ENCODE measurements around the gene ASAP2.

The ASAP2 gene

GRCh38 chr2:9238591-9239326 lies 32.1 kb downstream of the ASAP2 start:
- Histone ChIP-seq H3K79me2 (ENCODE audit: insufficient read depth, low read length) (no peaks in the 10 kb centered on the region), H3K4me3 (ENCODE audit: low read depth, low read length, poor library complexity, severe bottlenecking) (no peak overlapping the region), H3K9me3 (ENCODE audit: low read length) (no peaks in the 10 kb centered on the region), H3K27ac (ENCODE audit: low read depth, low read length, poor library complexity, severe bottlenecking) (no peak overlapping the region), H3K27me3 (ENCODE audit: insufficient read depth, low read length) (0 out of 2 replicates have a peak, but pooled peaks cover 4% of the 10 kb centered on the region), H4K20me1 (ENCODE audit: insufficient read depth, low read length) (no peaks in the 10 kb centered on the region), H3F3A (ENCODE audit: insufficient read depth, low read length) (no peaks in the 10 kb centered on the region), H3K9ac (ENCODE audit: low read length) (no peak overlapping the region), H2AFZ (ENCODE audit: low read length) (no peak overlapping the region), H3K36me3 (ENCODE audit: insufficient read depth, low read length) (no peaks in the 10 kb centered on the region), H3K4me2 (ENCODE audit: low read length) (no peak overlapping the region), H3K4me1 (ENCODE audit: insufficient read depth, low read length, severe bottlenecking) (no peaks in the 10 kb centered on the region), H3K9me2 (ENCODE audit: low read depth, low read length) (no peaks in the 10 kb centered on the region)
- TF ChIP-seq, protein P1, sequence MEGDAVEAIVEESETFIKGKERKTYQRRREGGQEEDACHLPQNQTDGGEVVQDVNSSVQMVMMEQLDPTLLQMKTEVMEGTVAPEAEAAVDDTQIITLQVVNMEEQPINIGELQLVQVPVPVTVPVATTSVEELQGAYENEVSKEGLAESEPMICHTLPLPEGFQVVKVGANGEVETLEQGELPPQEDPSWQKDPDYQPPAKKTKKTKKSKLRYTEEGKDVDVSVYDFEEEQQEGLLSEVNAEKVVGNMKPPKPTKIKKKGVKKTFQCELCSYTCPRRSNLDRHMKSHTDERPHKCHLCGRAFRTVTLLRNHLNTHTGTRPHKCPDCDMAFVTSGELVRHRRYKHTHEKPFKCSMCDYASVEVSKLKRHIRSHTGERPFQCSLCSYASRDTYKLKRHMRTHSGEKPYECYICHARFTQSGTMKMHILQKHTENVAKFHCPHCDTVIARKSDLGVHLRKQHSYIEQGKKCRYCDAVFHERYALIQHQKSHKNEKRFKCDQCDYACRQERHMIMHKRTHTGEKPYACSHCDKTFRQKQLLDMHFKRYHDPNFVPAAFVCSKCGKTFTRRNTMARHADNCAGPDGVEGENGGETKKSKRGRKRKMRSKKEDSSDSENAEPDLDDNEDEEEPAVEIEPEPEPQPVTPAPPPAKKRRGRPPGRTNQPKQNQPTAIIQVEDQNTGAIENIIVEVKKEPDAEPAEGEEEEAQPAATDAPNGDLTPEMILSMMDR (IDR thresholded peaks at IDR 0.05; ENCODE audit: low read length) = no peak
- no peak for TF ChIP-seq EZH2 (IDR thresholded peaks at IDR 0.05; ENCODE audit: borderline replicate concordance, low read length)

DNA sequence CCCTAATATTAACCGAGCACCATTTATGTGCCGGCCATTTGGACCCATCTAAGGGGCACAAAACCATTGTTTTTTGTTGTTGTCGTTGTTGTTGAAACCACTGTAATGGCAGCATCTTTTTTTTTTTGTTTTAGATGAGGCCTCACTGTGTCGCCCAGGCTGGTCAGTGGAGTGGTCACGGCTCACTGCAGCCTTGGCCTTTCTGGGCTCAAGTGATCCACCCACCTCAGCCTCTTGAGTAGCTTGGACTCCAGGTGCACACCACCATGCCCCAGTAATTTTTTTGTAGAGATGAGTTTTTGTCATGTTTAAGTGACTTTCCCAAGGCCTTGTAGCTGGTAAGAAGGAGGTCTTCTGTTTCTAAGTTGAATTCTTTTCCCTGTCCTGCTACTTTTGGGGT lies 33.0 kb downstream of the ASAP2 start:
- no peaks in the 10 kb centered on the region for H3K9me2 ChIP-seq (ENCODE audit: low read depth, low read length)
- no peak overlapping the region for H3K4me2 ChIP-seq (ENCODE audit: low read length)
- no peaks in the 10 kb centered on the region for H3K4me1 ChIP-seq (ENCODE audit: insufficient read depth, low read length, severe bottlenecking)
- H3F3A ChIP-seq (ENCODE audit: insufficient read depth, low read length) = no peaks in the 10 kb centered on the region
- no peak overlapping the region for H3K4me3 ChIP-seq (ENCODE audit: low read depth, low read length, poor library complexity, severe bottlenecking)
- H3K27ac ChIP-seq (ENCODE audit: low read depth, low read length, poor library complexity, severe bottlenecking) = no peak overlapping the region
- H4K20me1 ChIP-seq (ENCODE audit: insufficient read depth, low read length) = no peaks in the 10 kb centered on the region
- H3K27me3 ChIP-seq (ENCODE audit: insufficient read depth, low read length) = no peaks in the 10 kb centered on the region
- no peak overlapping the region for H3K9ac ChIP-seq (ENCODE audit: low read length)
- H3K9me3 ChIP-seq (ENCODE audit: low read length) = no peaks in the 10 kb centered on the region
- H3K36me3 ChIP-seq (ENCODE audit: insufficient read depth, low read length) = no peaks in the 10 kb centered on the region
- H3K79me2 ChIP-seq (ENCODE audit: insufficient read depth, low read length) = no peaks in the 10 kb centered on the region
- TF ChIP-seq, protein P1 (IDR thresholded peaks at IDR 0.05; ENCODE audit: low read length) = no peak
- no peak for TF ChIP-seq EZH2 (IDR thresholded peaks at IDR 0.05; ENCODE audit: borderline replicate concordance, low read length)
- no peak overlapping the region for H2AFZ ChIP-seq (ENCODE audit: low read length)

GRCh38 chr2:9240745-9241144 lies 34.1 kb downstream of the ASAP2 start:
- H3K79me2 ChIP-seq (ENCODE audit: insufficient read depth, low read length) = no peaks in the 10 kb centered on the region
- H3K9ac ChIP-seq (ENCODE audit: low read length) = no peak overlapping the region
- no peak overlapping the region for H3K4me2 ChIP-seq (ENCODE audit: low read length)

More at GRCh38 chr2:9240745-9241144, 34.1 kb downstream of the ASAP2 start:
- no peak overlapping the region for H3K4me3 ChIP-seq (ENCODE audit: low read depth, low read length, poor library complexity, severe bottlenecking)
- H2AFZ ChIP-seq (ENCODE audit: low read length) = no peak overlapping the region
- H3K27me3 ChIP-seq (ENCODE audit: insufficient read depth, low read length) = no peaks in the 10 kb centered on the region
- no peaks in the 10 kb centered on the region for H3K9me3 ChIP-seq (ENCODE audit: low read length)
- TF ChIP-seq, protein P1 (IDR thresholded peaks at IDR 0.05; ENCODE audit: low read length) = no peak
- TF ChIP-seq EZH2 (IDR thresholded peaks at IDR 0.05; ENCODE audit: borderline replicate concordance, low read length) = no peak
- no peaks in the 10 kb centered on the region for H3K4me1 ChIP-seq (ENCODE audit: insufficient read depth, low read length, severe bottlenecking)
- H3F3A ChIP-seq (ENCODE audit: insufficient read depth, low read length) = no peaks in the 10 kb centered on the region
- no peaks in the 10 kb centered on the region for H4K20me1 ChIP-seq (ENCODE audit: insufficient read depth, low read length)
- H3K9me2 ChIP-seq (ENCODE audit: low read depth, low read length) = no peaks in the 10 kb centered on the region
- H3K27ac ChIP-seq (ENCODE audit: low read depth, low read length, poor library complexity, severe bottlenecking) = no peak overlapping the region
- H3K36me3 ChIP-seq (ENCODE audit: insufficient read depth, low read length) = no peaks in the 10 kb centered on the region
